Activated T-cell treated with anti-CD3 and anti-CD28 coated beads, Interleukin-2, amount 50 U/mL, for 48 hours (primary cell): ENCODE data around the gene EXOC3L4.
"Not testable (repeated sequence)": the region's sequence is repeated elsewhere in the genome, so short reads cannot be mapped to it uniquely, and the experiment has no call there.

Experiments used
- DNase-seq, 2 experiments: peaks; one replicate each; pipeline ENCODE4 v3.0.0-alpha.2; 2020

EXOC3L4 gene

GRCh38 chr14:103108749-103109207 lies 14.3 kb downstream of the EXOC3L4 start:
- DNase-seq, result no peak

DNA sequence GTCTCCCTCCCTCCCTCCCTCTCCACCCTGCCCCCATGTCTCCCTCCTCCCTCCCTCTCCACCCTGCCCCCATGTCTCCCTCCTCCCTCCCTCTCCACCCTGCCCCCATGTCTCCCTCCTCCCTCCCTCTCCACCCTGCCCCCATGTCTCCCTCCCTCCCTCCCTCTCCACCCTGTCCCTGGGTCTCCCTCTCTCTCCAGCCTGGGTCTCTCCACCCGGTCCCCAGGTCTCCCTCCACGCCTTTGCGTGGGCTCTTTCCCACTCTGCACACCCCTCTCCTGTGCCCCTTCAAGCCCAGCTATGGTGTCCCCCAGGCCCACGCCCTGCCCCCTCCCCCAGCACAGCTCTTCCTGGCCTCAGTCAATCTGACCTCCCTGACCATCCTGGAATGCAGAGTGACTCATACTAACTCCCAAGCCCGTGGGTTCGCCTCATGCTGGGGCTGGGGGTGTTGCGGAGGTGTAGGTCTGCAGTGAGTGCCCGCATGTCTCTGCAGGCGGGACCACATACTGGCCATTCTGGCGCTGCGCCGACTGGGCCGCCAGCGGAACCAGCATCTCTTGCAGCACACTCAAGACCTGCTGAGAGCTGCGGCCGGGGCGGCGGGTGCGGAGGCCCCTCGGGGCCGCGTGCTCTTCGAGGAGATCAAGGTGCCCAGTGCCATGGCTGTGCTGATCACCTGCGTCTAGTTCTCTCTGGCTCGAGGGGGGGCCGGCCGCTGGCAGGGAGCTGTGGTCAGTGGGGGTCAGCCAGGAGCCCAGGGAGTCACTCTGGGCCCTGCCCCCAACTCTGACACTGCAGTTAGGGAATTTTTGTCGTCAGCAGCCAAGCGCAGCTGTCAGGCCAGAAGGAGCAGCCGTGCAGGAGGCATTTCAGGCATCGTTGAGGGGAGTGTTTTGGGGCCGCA lies 15.3 kb downstream of the EXOC3L4 start:
- DNase-seq, result no peak

DNA sequence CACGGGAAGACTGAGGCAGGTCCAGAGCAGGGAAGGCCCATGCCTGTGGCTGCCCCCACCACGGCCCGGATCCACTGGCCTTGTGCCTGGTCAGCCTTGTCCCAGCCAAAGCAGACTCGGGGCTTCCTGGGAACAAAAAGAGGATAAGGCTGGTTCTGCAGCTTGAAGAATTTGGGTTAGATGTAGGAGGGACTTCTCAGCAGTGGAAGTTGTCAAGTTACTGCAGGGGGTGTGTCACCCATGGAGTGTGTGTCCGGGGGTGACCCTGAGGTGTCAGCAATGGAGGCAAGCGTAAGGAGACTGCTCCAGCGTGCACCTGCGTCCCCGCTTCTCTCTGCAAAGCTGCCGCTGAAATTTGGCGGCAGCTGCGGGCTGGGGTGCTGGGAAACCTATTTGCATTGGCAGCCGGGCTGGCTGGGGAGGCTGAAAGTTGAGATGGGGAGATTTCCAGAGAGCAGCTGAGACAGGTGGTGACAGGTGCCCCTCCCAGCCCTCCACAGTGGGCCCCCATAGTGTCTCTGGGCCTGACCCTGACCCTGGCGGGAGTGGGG lies 16.2 kb downstream of the EXOC3L4 start:
- no peak for DNase-seq

DNA sequence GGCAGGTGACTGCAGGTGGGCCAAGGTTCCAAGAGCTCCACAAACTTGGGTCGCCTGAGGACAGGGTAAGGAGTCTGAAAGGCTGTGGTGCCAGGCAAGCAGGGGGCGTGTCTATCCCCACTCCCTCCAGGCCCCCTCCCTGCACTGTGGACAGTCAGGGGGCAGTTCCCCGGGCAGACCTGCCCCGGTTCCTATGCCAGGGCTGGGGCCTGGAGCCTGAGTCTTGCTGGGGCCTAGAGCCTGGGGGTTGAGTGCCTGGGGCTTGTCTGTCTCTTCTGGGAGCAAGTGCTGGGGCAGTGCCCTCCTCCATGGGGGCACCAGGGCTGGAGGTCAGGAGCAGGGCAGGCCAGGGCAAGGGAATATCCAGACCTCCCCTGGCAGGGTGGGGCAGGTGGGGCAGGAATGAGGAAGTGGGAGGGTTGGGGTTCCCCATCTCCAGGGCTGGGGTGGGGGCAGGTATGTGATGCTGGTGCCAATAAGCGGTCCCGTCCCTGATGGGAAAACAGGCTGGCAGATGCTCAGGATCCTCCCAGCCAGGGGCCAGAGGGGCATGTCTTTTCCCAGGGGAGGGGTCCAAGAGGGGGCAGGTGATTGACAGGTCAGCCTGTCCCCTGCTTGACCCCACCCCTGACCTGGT lies 16.8 kb downstream of the EXOC3L4 start:
- DNase-seq, result no peak

- DNase-seq, result no peak
Observed at GRCh38 chr14:103112400-103113243, 18.1 kb downstream of the EXOC3L4 start.

GRCh38 chr14:103113303-103113702 lies 18.8 kb downstream of the EXOC3L4 start:
- no peak for DNase-seq

DNA sequence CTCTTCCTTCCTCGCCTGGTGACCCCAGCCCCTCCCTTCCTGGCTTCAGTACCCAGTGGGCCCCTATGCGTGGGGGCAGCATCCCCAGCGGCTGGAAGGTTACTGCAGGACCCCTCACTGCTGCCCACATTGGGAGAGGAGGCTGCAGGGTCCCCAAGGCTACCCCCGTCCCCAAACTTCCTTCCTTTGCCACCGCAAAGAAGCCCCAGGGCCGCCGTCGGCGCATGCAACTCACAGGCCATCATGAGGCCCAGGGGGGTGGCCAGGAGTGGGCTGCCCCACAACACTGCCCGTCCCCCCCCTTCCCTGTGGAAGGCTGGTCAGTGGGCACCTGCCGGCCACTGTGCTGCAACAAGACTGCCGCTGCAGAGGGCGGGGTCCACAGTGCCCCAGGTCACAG lies 19.2 kb downstream of the EXOC3L4 start:
- no peak for DNase-seq

GRCh38 chr14:103115086-103115679 lies 20.7 kb downstream of the EXOC3L4 start:
- DNase-seq, result not testable (repeated sequence)

DNA sequence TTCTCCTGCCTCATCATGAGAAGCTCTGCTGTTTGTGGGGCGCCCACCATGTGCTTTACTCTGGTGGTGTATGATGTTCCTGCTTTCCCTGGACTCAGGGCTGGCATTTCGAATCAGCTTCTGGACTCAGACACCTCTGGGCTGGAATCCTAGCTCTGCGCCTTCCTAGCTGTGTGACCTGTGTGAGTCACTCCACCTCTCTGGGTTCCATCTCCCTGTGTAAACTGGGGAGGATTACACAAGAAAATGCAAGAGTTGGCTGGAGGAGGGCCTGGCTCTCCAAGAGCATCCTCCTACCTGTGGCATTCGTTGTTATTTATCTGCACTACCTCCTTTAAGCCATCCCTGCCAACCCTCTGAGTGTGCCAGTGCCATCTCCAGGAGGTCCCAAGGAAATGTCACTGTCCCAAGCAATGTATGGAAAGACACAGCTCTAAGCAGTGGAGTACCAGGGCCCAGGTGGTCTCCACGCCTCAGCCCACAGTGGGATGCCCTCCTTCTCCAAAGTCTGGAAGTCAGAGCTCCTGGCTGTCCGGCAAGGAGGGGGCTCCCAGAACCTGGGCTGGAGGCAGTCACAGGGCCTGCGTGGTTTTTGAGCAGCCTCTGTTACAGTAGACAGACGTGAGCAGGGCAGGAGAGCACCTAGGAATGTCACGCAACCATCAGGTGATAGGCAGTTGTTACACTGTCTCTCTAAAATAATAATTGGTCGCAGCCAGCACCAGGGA lies 21.5 kb downstream of the EXOC3L4 start:
- no peak for DNase-seq

DNA sequence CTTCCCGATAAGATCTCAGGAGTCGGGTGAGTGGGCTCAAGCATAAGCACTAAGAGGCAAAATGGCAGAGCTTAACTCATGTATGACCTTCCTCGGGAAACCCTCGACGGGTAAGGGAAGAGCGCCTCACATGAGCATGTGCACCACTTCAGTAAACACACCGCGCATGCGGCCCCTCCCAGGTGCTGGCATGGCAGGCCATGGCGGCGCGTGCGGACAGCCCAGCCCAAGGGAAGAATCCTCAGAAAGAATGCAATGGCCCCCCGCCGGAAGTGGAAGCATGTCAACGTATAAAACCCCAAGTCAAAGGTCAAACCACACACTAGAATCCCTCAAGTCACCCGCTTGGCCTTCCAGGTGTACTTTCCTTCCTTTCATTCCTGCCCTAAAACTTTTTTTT lies 22.1 kb downstream of the EXOC3L4 start:
- no peak for DNase-seq

GRCh38 chr14:103117499-103117898 lies 23.0 kb downstream of the EXOC3L4 start:
- DNase-seq, result not testable (repeated sequence)

GRCh38 chr14:103118018-103118662 lies 23.6 kb downstream of the EXOC3L4 start:
- no peak for DNase-seq

DNA sequence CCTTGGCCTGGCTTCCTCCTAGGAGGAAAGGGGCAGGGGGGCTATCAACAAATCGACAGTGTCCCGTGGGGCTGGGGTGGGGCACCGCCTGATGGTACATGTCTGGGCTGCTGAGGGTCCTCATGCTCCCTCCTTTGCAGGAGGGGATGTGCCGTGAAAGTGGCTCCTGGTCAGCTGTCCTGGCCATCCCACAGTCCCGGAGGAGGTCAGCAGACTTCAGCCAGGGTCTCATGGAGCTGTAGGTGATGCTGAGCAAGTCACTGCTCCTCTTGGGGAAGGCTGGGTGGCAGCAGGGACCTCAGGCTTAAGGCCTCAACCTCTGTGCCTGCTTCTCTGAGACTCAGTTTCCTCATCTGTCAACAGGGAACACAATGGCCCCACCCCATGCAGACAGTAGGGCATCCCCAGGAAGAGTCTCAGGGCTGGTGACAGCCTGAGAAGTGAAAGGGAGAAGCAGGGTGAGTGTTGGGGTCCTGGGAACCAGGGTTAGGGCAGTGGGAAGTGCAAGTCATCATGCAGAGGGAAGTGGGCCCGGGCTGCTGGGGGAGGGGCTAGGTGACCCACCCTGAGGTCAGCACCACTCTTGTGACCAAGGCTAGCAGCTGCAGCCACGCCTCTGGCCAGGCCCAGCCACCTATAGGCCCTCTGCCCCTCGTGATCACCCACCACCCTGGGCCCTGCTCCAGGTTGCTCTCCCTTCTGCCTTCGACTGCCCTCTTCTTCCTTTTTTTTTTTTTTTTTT lies 24.3 kb downstream of the EXOC3L4 start:
- DNase-seq, result no peak

GRCh38 chr14:103119527-103119926 lies 25.0 kb downstream of the EXOC3L4 start:
- not testable (repeated sequence) for DNase-seq

GRCh38 chr14:103121121-103121845 lies 26.8 kb downstream of the EXOC3L4 start:
- no peak for DNase-seq

DNA sequence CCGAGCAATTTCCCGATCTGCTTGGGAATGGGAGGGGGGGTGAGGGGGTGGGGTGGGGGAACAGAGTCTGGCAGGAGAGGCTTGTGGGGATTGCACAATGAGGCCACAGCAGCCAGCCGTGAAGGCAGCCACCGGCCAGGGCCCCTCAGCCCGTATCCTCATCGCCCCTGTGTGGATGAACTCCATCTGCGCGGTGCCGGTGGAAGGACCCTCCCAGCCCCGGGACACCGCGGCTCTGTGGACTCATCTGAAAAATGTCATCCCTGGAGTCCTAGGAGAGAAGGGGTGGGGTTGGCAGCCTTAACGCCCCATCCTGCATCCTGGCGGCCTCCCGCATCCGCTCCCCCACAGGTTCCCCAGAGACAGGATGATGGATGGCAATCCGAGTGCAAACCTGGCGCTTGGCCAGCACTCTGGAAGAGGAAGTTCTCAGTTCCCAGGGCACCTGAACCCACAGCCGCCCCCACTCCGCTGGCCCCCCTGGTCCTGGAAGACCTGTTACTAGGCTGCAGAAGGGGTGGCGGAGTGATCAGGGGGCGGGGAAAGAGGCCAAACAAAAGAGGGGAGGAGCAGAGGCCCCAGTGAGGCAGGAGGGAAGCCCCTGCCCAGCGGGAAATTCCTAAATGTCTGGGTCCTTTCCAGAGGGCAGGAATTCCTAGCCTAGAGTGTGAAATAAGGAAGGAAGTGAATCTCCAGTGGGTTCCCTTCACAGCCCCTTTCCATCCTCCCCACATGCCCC lies 27.5 kb downstream of the EXOC3L4 start:
- no peak for DNase-seq

- no peak for DNase-seq
Observed at GRCh38 chr14:103122585-103122946, 28.0 kb downstream of the EXOC3L4 start.

GRCh38 chr14:103122947-103123633 lies 28.6 kb downstream of the EXOC3L4 start, which contains the start of gene TNFAIP2:
Gene TNFAIP2 (plus strand): TSS chr14:103123461. CDS start chr14:103126458, 2,997 bp downstream.
- no peak for DNase-seq
